Esophagus muscularis mucosa (tissue), 3 donors: ENCODE results near the gene AGAP9.
"Not testable (repeated sequence)": the region's sequence is repeated elsewhere in the genome, so short reads cannot be mapped to it uniquely, and the experiment has no call there.

Source experiments
- POLR2A ChIP-seq: fragments of 450-650 bp; IDR thresholded peaks from one replicate; pipeline ENCODE4 v1.6.1; 2017; ENCODE audit warnings: antibody characterized with exemption, moderate library complexity, mild to moderate bottlenecking, low read depth
- POLR2AphosphoS5 ChIP-seq, 2 donors: sonication (generic); formaldehyde crosslinking; IDR thresholded peaks; one replicate each; pipeline ENCODE4 v1.6.1; 2017; ENCODE audit warnings: antibody characterized with exemption in 2 of 2
- TF ChIP-seq, protein P1 (sequence below), 3 experiments: fragments of 200-600 bp in 2 of 3; fragments of 450-650 bp in 1 of 3; sonication (generic) in 2 of 3; IDR thresholded peaks; one replicate each; pipeline ENCODE4 v1.5.1; 2017 to 2019; ENCODE audit warnings: antibody characterized with exemption in 3 of 3, mild to moderate bottlenecking in 2 of 3, moderate library complexity in 1 of 3

DNA sequence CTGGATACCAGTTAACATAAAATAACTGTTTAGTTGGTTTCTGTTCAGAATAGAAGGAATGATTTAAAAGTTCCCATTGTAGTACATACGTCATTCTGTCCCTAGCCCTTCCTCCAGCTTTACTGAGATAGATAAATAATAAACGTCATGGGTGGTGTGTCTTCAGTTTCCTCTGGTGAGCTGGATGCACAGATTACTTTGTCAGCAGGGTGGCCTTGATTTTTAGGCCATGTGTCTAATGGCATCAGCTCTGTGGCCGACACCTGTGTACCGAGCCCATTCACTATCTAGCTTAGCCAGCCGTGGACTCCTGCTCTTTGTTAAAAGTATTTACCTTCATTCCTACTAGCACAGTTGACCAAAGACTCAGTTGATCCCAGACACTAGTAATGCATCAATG lies 34.7 kb upstream of the AGAP9 start:
- TF ChIP-seq POLR2AphosphoS5 (IDR thresholded peaks at IDR 0.05); POLR2A: not testable (repeated sequence)
- TF ChIP-seq, protein P1, sequence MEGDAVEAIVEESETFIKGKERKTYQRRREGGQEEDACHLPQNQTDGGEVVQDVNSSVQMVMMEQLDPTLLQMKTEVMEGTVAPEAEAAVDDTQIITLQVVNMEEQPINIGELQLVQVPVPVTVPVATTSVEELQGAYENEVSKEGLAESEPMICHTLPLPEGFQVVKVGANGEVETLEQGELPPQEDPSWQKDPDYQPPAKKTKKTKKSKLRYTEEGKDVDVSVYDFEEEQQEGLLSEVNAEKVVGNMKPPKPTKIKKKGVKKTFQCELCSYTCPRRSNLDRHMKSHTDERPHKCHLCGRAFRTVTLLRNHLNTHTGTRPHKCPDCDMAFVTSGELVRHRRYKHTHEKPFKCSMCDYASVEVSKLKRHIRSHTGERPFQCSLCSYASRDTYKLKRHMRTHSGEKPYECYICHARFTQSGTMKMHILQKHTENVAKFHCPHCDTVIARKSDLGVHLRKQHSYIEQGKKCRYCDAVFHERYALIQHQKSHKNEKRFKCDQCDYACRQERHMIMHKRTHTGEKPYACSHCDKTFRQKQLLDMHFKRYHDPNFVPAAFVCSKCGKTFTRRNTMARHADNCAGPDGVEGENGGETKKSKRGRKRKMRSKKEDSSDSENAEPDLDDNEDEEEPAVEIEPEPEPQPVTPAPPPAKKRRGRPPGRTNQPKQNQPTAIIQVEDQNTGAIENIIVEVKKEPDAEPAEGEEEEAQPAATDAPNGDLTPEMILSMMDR (IDR thresholded peaks at IDR 0.05) = not testable (repeated sequence)
